Muscle of leg (tissue), 11 donors: ENCODE results near the gene FAM174C. TPM values are rescaled to one million over a fixed set of nuclear protein-coding genes. Genes with fewer than 3 reads are reported as not detected.
A peak's percentile ranks its signal among the peaks of the same experiment; 100 is the strongest.

Experiments used
- DNase-seq: peaks from one replicate; pipeline ENCODE4 v3.0.0; 2013
- H3K27ac ChIP-seq: one replicate; pipeline ENCODE4 v1.5.1; 2013; ENCODE audit warnings: mild to moderate bottlenecking, low read length, control low read depth
- H3K27me3 ChIP-seq: one replicate; pipeline ENCODE4 v1.6.1; 2013; ENCODE audit warnings: low read length; ENCODE audit not compliant: control insufficient read depth, insufficient read depth
- H3K36me3 ChIP-seq: one replicate; pipeline ENCODE4 v1.6.1; 2013; ENCODE audit warnings: low read length; ENCODE audit not compliant: control insufficient read depth, insufficient read depth
- H3K4me1 ChIP-seq: one replicate; pipeline ENCODE4 v1.6.1; 2013; ENCODE audit warnings: low read length; ENCODE audit not compliant: control insufficient read depth, insufficient read depth
- H3K4me3 ChIP-seq: one replicate; pipeline ENCODE4 v1.5.1; 2013; ENCODE audit warnings: low read length, control low read depth
- H3K9me3 ChIP-seq: replicated peaks from 2 replicates; pipeline ENCODE4 v1.6.1; 2013; ENCODE audit warnings: low read depth, low read length; ENCODE audit not compliant: control insufficient read depth
- WGBS: methylation state at CpG from one replicate; pipeline ENCODE4 v1.1.5; 2013; ENCODE audit warnings: missing lambda C conversion rate; ENCODE audit not compliant: insufficient coverage; 5-methylcytosine and 5-hydroxymethylcytosine counted together
- polyA plus RNA-seq, 8 donors: library from polyadenylated mRNA; unstranded; fragments of 120-200 nt; gene quantifications; one replicate each; pipeline versions ENCODE4 v1.2.1 to v1.2.3, GENCODE V29; 2013; ENCODE audit warnings: inconsistent platforms in 1 of 8, low replicate concordance in 1 of 8; ENCODE audit not compliant: insufficient read length in 8 of 8, insufficient read depth in 1 of 8
- total RNA-seq: library from RNA; stranded (reverse); fragments of 120-200 nt; gene quantifications from one replicate; pipeline ENCODE4 v1.2.4, GENCODE V29; 2013

Gene FAM174C
- total and polyA plus RNA-seq, 9 donors, result 11.6 to 17.8 (median 15.1) TPM

DNA sequence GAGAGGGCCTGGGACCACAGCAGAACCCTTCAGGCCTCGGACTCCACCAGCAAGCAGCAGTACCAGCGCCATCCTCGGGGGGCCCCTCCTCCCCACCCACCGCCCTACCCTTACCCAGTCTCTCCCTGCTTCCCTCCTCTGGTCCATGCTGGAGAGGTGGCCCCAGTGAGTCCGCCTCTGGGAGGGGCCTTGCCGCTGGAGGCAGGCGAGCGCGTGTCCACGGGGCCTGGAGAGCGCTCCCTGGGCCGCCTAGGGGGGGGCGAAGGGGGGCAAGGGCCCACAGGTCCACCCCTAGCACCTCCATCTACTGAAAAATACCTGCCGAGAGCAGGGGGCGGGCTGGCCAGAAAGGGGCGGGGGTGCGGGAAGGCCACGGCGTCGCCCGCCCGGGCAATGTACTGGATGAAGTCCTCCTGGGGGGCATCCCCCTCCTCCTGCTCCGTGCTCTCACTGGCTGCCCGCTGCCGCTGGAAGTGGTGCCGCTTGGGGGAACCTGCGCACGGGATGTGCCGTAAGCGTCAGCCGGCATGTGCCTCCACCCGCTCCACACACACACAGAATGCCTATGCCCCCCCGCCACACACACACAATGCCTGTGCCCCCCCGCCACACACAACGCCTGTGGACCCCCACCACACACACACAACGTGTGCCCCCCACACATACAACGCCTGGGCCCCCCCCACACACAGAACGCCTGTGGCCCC is 44.4 kb upstream of the FAM174C start:
- no peak overlapping the region for H3K27ac ChIP-seq

GRCh38 chr19:1231729-1232637 is 43.3 kb upstream of the FAM174C start:
- WGBS, result 60% methylated on average over 14 of the region's 15 CpGs
- no peaks in the 10 kb centered on the region for H3K9me3 ChIP-seq
- peak overlapping the region; percentile 35 for H3K27ac ChIP-seq
- no peak for DNase-seq
- peaks cover 4% of the 10 kb centered on the region for H3K27me3 ChIP-seq
- no peak overlapping the region for H3K4me3 ChIP-seq
- peaks cover 23% of the 10 kb centered on the region for H3K4me1 ChIP-seq
- peaks cover 9% of the 10 kb centered on the region for H3K36me3 ChIP-seq

More for the DNA sequence above, 44.4 kb upstream of the FAM174C start:
- peaks cover 18% of the 10 kb centered on the region for H3K36me3 ChIP-seq
- H3K4me1 ChIP-seq, result peaks cover 16% of the 10 kb centered on the region
- no peaks in the 10 kb centered on the region for H3K27me3 ChIP-seq
- no peak overlapping the region for H3K4me3 ChIP-seq
- 71% methylated on average over 14 of the region's 38 CpGs for WGBS
- no peaks in the 10 kb centered on the region for H3K9me3 ChIP-seq
- DNase-seq, result no peak

DNA sequence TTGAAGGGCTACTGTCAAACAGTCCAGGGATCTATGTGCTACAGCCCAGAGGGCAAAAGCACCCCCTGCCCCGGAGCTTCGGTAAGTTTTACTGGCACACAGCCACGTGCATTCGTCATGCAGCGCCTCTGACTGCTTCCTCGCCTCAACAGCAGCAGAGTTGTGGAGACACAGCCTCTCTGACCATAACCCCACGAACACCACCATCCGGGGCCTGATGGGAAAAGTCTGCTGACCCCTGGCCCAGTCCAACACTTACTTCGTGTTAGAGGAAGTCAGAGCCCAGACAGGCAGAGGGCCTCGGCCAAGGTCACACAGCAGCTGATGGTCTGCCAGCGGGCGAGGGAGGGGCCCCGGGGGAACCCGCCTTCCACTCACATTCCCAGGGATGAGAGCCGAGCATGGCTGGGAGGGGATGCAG is 42.7 kb upstream of the FAM174C start:
- peaks cover 28% of the 10 kb centered on the region for H3K4me1 ChIP-seq
- H3K27me3 ChIP-seq, result peaks cover 9% of the 10 kb centered on the region
- DNase-seq, result peak; percentile 54
- WGBS, result 12% methylated on average over 6 of the region's 15 CpGs
- H3K4me3 ChIP-seq, result no peak overlapping the region
- peaks cover 4% of the 10 kb centered on the region for H3K36me3 ChIP-seq
- H3K9me3 ChIP-seq, result no peaks in the 10 kb centered on the region
- no peak overlapping the region for H3K27ac ChIP-seq

DNA sequence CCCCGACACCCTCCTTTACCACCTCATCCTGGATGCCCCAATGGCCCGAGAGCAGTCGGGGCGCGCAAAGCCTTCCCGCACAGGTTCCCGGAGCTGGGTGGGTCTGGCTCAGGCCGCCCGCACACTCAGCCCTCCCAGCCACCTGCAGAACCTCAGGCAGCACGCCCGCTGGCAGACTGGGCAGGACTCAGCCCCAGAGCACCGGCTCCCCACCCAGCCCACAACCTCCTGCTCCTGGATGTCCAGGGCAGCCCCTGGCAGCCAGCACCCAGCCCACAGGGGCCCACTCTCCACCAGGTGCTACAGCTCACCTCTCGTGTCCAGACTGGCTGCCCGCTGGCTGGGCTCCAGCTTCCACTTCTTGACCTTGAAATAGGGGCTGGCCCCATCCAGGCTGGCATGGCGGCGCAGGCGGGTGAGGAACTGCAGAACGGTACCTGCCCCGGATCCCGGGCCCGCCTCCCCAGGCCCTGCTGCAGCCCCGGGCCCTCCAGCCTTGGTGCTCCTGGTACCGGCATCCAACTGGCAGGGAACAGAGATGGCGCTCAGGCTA is 42.1 kb upstream of the FAM174C start:
- no peak for DNase-seq
- no peaks in the 10 kb centered on the region for H3K9me3 ChIP-seq
- no peak overlapping the region for H3K4me3 ChIP-seq
- H3K27ac ChIP-seq, result no peak overlapping the region
- WGBS, result 86% methylated on average over 24 of the region's 24 CpGs
- H3K27me3 ChIP-seq, result peaks cover 9% of the 10 kb centered on the region
- H3K36me3 ChIP-seq, result peaks cover 4% of the 10 kb centered on the region
- H3K4me1 ChIP-seq, result peaks cover 30% of the 10 kb centered on the region

GRCh38 chr19:1234051-1234954 is 41.0 kb upstream of the FAM174C start:
- Histone ChIP-seq H3K27me3 (peaks cover 9% of the 10 kb centered on the region), H3K36me3 (peaks cover 4% of the 10 kb centered on the region), H3K4me1 (peaks cover 39% of the 10 kb centered on the region), H3K27ac (no peak overlapping the region), H3K4me3 (no peak overlapping the region), H3K9me3 (no peaks in the 10 kb centered on the region)
- WGBS, result 86% methylated on average over 40 of the region's 45 CpGs
- no peak for DNase-seq

DNA sequence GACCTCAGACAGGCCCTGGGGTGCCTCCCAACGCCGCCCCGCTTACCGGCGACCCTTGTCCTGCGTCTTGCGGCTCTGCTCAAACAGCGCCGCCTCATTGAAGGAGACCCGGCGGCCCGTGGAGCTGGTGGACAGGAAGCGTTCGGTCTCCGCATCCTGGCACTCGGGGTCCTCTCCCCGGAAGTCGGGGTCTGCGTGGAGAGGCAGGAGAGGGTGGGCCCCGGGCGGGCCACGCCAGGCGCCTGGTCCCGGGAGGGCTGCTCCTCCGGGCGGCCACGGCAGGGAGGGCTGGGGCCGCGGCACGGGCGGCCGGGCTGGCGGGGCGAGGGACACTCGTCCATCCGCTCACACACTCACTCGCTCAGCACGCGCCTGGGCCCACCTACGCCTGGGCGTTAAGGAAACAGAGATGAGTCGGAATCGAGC is 40.4 kb upstream of the FAM174C start:
- H3K4me3 ChIP-seq, result no peak overlapping the region
- peaks cover 44% of the 10 kb centered on the region for H3K4me1 ChIP-seq
- 89% methylated on average over 38 of the region's 43 CpGs for WGBS
- peaks cover 4% of the 10 kb centered on the region for H3K36me3 ChIP-seq
- no peak overlapping the region for H3K27ac ChIP-seq
- H3K9me3 ChIP-seq, result no peaks in the 10 kb centered on the region
- peaks cover 9% of the 10 kb centered on the region for H3K27me3 ChIP-seq
- DNase-seq, result no peak

DNA sequence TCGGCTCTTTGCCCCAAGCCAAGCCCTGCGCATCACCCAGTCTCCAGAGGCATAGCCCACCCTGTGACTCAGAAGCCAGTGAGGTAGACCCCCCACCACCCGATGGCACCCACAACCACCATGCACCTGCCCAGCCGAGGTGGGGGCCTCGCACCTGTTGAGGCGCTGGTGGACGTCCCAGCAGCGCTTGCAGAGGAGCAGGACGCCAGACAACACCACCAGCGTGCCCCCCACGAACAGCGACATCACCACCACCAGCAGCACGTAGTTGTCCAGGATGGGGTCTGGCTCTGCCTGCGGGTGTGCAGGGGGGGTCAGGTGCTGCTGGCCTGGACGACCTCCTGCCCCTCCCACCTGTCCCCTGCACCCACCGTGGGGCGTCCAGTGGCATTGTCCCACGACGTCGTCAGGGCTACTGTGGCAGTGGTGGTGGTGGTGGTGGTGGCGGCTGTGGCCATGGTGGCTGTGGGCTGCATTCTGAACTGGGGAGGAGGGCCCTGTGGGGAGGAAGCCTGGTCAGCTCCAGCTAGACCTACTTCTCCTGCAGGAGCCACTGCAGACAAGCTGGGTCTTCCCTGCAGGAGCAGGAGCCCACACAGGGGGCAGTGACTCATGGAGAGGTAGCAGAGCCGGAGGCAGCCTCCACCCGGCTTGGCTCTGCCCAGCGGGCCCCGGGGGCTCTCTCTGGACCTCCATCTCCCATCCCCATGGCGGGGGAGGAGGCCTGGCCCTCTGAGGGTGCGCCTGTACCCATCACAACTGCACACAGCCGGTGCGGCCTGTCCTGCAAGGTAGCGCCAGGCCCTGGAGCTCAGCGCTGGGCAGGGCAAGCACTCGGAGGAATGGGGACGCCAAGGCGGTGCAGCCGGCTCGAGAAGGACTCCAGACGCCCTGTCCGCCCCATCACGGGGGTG is 39.4 kb upstream of the FAM174C start:
- DNase-seq, result no peak
- WGBS, result 91% methylated on average over 14 of the region's 39 CpGs
- Histone ChIP-seq H3K27ac (no peak overlapping the region), H3K4me3 (no peak overlapping the region), H3K36me3 (peaks cover 4% of the 10 kb centered on the region), H3K4me1 (peaks cover 50% of the 10 kb centered on the region), H3K9me3 (no peaks in the 10 kb centered on the region), H3K27me3 (peaks cover 9% of the 10 kb centered on the region)

- Histone ChIP-seq H3K4me3 (no peak overlapping the region), H3K9me3 (no peaks in the 10 kb centered on the region), H3K27ac (no peak overlapping the region), H3K27me3 (peaks cover 9% of the 10 kb centered on the region), H3K4me1 (peaks cover 55% of the 10 kb centered on the region), H3K36me3 (peaks cover 4% of the 10 kb centered on the region)
- DNase-seq, result no peak
- WGBS, result 7% methylated on average over 21 of the region's 42 CpGs
Observed at GRCh38 chr19:1236576-1236975, 38.8 kb upstream of the FAM174C start.
